Caki2 (cell line): ENCODE measurements around the gene SURF4. TPM values are rescaled to one million over a fixed set of nuclear protein-coding genes. Genes with fewer than 3 reads are reported as not detected.

Experiments used
- DNase-seq: peaks from one replicate; pipeline ENCODE4 v3.0.0-alpha.2; 2015; ENCODE audit warnings: low read depth
- in situ Hi-C: cut with HindIII; loops from 2 replicates; pipeline ENCODE4 v1.10.0; 2016; ENCODE audit warnings: low sequenced_read_pairs, low pct_unique_long_range_greater_than_20kb, mixed read lengths
- total RNA-seq: library from RNA; depleted of rRNA; stranded (reverse); fragments of >200 nt; shearing (Covaris generic); gene quantifications from 2 replicates; pipeline ENCODE4 v1.2.3, GENCODE V29; 2014; ENCODE audit warnings: low replicate concordance; rRNA removed

The SURF4 gene
- 370 and 393 TPM in 2 replicates for total RNA-seq

GRCh38 chr9:133375724-133376654 is at the start of gene SURF4, which contains the start of gene STKLD1:
TSS of gene SURF4 (minus strand) at chr9:133376060. CDS start at chr9:133375969, 91 bp downstream.
TSS of gene STKLD1 (plus strand) at chr9:133376366. CDS start at chr9:133376474, 108 bp downstream.
- in situ Hi-C loops: loop anchor here (5.0 kb wide), 1 partner anchor 91 kb away; no protein-coding TSS in a partner anchor
- DNase-seq: peak; percentile 93

- in situ Hi-C loops: no loop called here
- no peak for DNase-seq
Observed at GRCh38 chr9:133425049-133425632, 49.3 kb upstream of the SURF4 start.

GRCh38 chr9:133424187-133424586 is 48.3 kb upstream of the SURF4 start:
- no peak for DNase-seq
- in situ Hi-C loops: no loop called here

- in situ Hi-C loops: no loop called here
- no peak for DNase-seq
Observed at GRCh38 chr9:133423216-133423615, 47.4 kb upstream of the SURF4 start.

- in situ Hi-C loops: no loop called here
- DNase-seq: no peak
Observed at GRCh38 chr9:133421615-133422542, 46.0 kb upstream of the SURF4 start, which contains the start of gene ADAMTS13. TSS of gene ADAMTS13 (plus strand) at chr9:133422367. CDS start at chr9:133422444, 77 bp downstream.

- in situ Hi-C loops: no loop called here
- DNase-seq: peak; percentile 38
Observed at GRCh38 chr9:133420392-133420827, 44.5 kb upstream of the SURF4 start.

GRCh38 chr9:133419005-133419404 is 43.1 kb upstream of the SURF4 start:
- in situ Hi-C loops: no loop called here
- no peak for DNase-seq

- DNase-seq: peak; percentile 84
- in situ Hi-C loops: no loop called here
Observed at GRCh38 chr9:133417541-133418461, 41.9 kb upstream of the SURF4 start, which contains the start of gene REXO4. TSS of gene REXO4 (minus strand) at chr9:133418010. CDS start at chr9:133417844, 166 bp downstream.

GRCh38 chr9:133415170-133415569 is 39.3 kb upstream of the SURF4 start:
- in situ Hi-C loops: no loop called here
- DNase-seq: no peak

- no peak for DNase-seq
- in situ Hi-C loops: no loop called here
Observed at GRCh38 chr9:133408042-133408441, 32.2 kb upstream of the SURF4 start.

- DNase-seq: peak; percentile 52
- in situ Hi-C loops: no loop called here
Observed at GRCh38 chr9:133406480-133407307, 30.8 kb upstream of the SURF4 start.

- DNase-seq: no peak
- in situ Hi-C loops: no loop called here
Observed at GRCh38 chr9:133405508-133406438, 29.9 kb upstream of the SURF4 start.

- in situ Hi-C loops: no loop called here
- no peak for DNase-seq
Observed at GRCh38 chr9:133404454-133405002, 28.7 kb upstream of the SURF4 start.

- no peak for DNase-seq
- in situ Hi-C loops: no loop called here
Observed at GRCh38 chr9:133403766-133404453, 28.1 kb upstream of the SURF4 start.
